Left ventricle myocardium inferior (tissue), 1 donor: ENCODE results near the gene ZFP36L2. TPM values are rescaled to one million over a fixed set of nuclear protein-coding genes. Genes with fewer than 3 reads are reported as not detected.

Source experiments
- DNase-seq: peaks from one replicate; pipeline ENCODE4 v3.0.0-alpha.2; 2020
- H3K27ac ChIP-seq: fragments of 200-600 bp; replicated peaks from 2 replicates; pipeline ENCODE4 v1.8.0; 2021
- H3K27me3 ChIP-seq: fragments of 200-600 bp; 2 replicates; pipeline ENCODE4 v1.8.0; 2021; ENCODE audit warnings: low read depth
- H3K36me3 ChIP-seq: fragments of 200-600 bp; 2 replicates; pipeline ENCODE4 v1.8.0; 2021
- H3K4me1 ChIP-seq: fragments of 200-600 bp; 2 replicates; pipeline ENCODE4 v1.8.0; 2021
- H3K4me3 ChIP-seq: fragments of 200-600 bp; 2 replicates; pipeline ENCODE4 v1.8.0; 2021; ENCODE audit warnings: mild to moderate bottlenecking, moderate library complexity
- H3K9me3 ChIP-seq: fragments of 200-600 bp; replicated peaks from 2 replicates; pipeline ENCODE4 v1.8.0; 2021
- intact Hi-C: fragments of 100-400 bp; cut with micrococcal nuclease; formaldehyde crosslinking; loops from one replicate; pipeline ENCODE4 v1.11.0; 2022
- total RNA-seq: library from RNA; stranded (reverse); fragmentation: NEBNext Ultra II Directional; extraction: Animal tissue kit (Norgen Biotek cat#: 25700); gene quantifications from one replicate; pipeline ENCODE4 v1.2.1, GENCODE V29; 2021
- TF ChIP-seq, protein P1 (sequence below): fragments of 200-600 bp; IDR thresholded peaks from 2 replicates; pipeline ENCODE4 v1.8.0; 2021; ENCODE audit warnings: antibody characterized with exemption, mild to moderate bottlenecking, borderline replicate concordance
- donor health status: DM: no; HTN: yes; CAD: no; lungs with severe emphysema.

ZFP36L2 gene
- total RNA-seq, 1 donor from 2014 or later: 48.5 TPM

DNA sequence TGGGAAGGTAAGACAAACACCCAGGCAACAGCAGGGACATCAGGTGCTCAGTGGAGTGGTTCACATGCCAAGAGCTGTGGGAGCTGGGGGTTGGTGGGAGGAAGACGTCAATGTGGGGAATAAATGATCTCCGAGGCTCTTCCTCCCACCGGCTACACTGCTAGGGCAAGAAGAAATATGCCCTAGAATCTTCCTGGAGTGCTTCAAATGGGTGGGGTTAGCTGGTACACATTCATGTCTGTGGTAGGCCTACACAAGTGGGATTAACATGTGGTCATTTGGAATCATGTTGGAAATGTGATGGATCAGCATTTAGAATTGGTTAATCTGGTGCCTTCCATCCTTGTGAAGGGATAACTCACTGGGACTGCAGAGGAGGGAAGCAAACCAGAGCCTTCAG lies 12.4 kb upstream of the ZFP36L2 start:
- intact Hi-C loops: loop anchor here (10.0 kb wide), 2 partner anchors 246 to 384 kb away; no protein-coding TSS in a partner anchor
- TF ChIP-seq, protein P1, sequence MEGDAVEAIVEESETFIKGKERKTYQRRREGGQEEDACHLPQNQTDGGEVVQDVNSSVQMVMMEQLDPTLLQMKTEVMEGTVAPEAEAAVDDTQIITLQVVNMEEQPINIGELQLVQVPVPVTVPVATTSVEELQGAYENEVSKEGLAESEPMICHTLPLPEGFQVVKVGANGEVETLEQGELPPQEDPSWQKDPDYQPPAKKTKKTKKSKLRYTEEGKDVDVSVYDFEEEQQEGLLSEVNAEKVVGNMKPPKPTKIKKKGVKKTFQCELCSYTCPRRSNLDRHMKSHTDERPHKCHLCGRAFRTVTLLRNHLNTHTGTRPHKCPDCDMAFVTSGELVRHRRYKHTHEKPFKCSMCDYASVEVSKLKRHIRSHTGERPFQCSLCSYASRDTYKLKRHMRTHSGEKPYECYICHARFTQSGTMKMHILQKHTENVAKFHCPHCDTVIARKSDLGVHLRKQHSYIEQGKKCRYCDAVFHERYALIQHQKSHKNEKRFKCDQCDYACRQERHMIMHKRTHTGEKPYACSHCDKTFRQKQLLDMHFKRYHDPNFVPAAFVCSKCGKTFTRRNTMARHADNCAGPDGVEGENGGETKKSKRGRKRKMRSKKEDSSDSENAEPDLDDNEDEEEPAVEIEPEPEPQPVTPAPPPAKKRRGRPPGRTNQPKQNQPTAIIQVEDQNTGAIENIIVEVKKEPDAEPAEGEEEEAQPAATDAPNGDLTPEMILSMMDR: no peak
- DNase-seq: no peak
- H3K27ac ChIP-seq: no peak overlapping the region
- no peaks in the 10 kb centered on the region for H3K36me3 ChIP-seq
- no peaks in the 10 kb centered on the region for H3K4me1 ChIP-seq
- no peaks in the 10 kb centered on the region for H3K9me3 ChIP-seq
- no peaks in the 10 kb centered on the region for H3K27me3 ChIP-seq
- no peak overlapping the region for H3K4me3 ChIP-seq

GRCh38 chr2:43238176-43238575 lies 11.8 kb upstream of the ZFP36L2 start:
- Histone ChIP-seq H3K9me3 (no peaks in the 10 kb centered on the region), H3K4me1 (no peaks in the 10 kb centered on the region), H3K27ac (no peak overlapping the region), H3K4me3 (no peak overlapping the region), H3K27me3 (no peaks in the 10 kb centered on the region), H3K36me3 (no peaks in the 10 kb centered on the region)
- intact Hi-C loops: loop anchor here (10.0 kb wide), 2 partner anchors 247 to 383 kb away; no protein-coding TSS in a partner anchor
- TF ChIP-seq, protein P1: no peak
- no peak for DNase-seq

DNA sequence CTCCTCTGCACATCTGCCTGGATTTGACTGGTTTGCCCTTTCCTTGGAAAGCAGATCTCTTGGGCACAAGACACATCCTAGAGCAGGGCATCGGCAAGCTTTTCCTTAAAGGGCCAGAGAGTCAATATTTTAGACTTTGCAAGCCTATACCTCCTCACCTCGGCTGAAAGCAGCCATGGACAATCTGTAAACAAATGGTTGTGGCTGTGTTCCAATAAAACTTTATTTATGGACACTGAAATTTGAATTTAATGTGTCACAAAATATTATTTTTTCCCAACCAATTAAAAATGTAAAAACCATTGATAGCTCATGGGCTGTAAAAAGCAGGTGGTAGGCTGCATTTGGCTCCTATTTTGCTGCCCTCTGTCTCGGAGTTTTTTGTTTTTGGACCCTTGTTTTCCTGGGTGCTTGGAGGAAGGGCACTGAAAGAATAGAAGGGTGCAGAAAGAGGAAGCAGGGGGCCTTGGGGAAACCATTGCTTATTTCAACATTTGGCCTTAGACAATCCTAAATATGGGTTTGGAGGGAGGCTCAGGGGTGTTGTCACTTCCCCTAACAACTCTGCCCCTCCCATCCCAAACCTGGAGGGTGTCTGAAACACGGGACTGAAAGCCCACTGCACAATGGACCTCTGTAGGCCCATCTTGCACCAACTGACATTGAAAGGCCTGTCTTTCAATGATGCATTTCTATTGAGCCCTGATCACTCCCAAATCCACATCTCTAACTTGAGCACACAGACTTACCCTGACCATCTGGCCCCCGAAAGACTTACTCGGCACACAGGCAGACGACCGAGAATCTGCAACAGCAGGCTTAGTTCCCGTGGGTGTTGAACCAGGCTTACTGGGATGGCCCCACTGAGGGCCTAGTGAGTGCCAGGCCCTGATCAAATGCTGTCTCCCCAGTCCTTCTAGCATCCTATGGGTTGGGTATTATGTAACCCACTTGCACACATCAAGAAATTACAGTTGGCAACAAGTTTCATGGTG lies 7.1 kb upstream of the ZFP36L2 start:
- no peak for DNase-seq
- H3K4me3 ChIP-seq: no peak overlapping the region
- no peaks in the 10 kb centered on the region for H3K9me3 ChIP-seq
- intact Hi-C loops: loop anchor here (10.0 kb wide), 2 partner anchors 251 to 379 kb away; no protein-coding TSS in a partner anchor
- peaks cover 26% of the 10 kb centered on the region for H3K4me1 ChIP-seq
- peak overlapping the region; percentile 6 for H3K27ac ChIP-seq
- no peaks in the 10 kb centered on the region for H3K27me3 ChIP-seq
- peaks cover 2% of the 10 kb centered on the region for H3K36me3 ChIP-seq
- TF ChIP-seq, protein P1: no peak

GRCh38 chr2:43230951-43231827 lies 4.8 kb upstream of the ZFP36L2 start:
- Histone ChIP-seq H3K36me3 (peaks cover 2% of the 10 kb centered on the region), H3K27ac (peak overlapping the region; percentile 31), H3K4me1 (peaks cover 41% of the 10 kb centered on the region), H3K9me3 (no peaks in the 10 kb centered on the region), H3K27me3 (no peaks in the 10 kb centered on the region), H3K4me3 (no peak overlapping the region)
- TF ChIP-seq, protein P1: peak; percentile 37
- no peak for DNase-seq
- intact Hi-C loops: loop anchor here (10.0 kb wide), 2 partner anchors 254 to 376 kb away; no protein-coding TSS in a partner anchor

GRCh38 chr2:43230351-43230885 lies 4.0 kb upstream of the ZFP36L2 start:
- intact Hi-C loops: loop anchor here (10.0 kb wide), 2 partner anchors 254 to 376 kb away; no protein-coding TSS in a partner anchor
- Histone ChIP-seq H3K4me3 (no peak overlapping the region), H3K27me3 (no peaks in the 10 kb centered on the region), H3K9me3 (no peaks in the 10 kb centered on the region), H3K36me3 (peaks cover 3% of the 10 kb centered on the region), H3K27ac (peak overlapping the region; percentile 31), H3K4me1 (peaks cover 49% of the 10 kb centered on the region)
- TF ChIP-seq, protein P1: no peak
- no peak for DNase-seq
